HTR-8/SVneo (cell line): ENCODE results near the gene GNGT1.

Source experiments
- DNase-seq: peaks from one replicate; pipeline ENCODE4 v3.0.0; 2011; ENCODE audit warnings: low spot score, mixed read lengths; ENCODE audit not compliant: insufficient read length
- FAIRE-seq: peaks from 2 replicates; lab custom pipeline; 2011; peaks lifted over from hg19 to GRCh38; lab: Jason Lieb, UNC

The GNGT1 gene

DNA sequence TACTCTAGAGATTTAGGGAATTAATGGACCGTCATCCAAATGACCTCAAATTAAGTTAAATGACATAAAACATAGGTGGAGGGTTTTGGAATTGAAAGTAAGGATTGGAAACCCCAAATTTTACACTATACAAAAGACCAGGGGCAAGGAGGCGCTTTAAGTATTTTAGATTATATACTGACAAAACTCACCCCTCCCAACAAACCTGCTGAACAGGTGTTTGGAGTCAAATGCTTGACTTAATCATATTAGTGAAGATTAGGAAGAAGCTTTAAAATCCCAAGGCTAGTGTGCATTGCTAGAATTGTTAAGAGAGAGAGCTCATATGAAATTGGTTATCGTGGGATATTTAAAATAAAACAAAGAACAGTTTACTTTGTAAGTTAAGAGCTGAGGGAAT, at the start of gene GNGT1:
Gene GNGT1 (plus strand): TSS at position 301 of the 400 bp plus-strand sequence. CDS start 180 bp downstream, outside the sequence.
- FAIRE-seq (no peak), DNase-seq (no peak)

DNA sequence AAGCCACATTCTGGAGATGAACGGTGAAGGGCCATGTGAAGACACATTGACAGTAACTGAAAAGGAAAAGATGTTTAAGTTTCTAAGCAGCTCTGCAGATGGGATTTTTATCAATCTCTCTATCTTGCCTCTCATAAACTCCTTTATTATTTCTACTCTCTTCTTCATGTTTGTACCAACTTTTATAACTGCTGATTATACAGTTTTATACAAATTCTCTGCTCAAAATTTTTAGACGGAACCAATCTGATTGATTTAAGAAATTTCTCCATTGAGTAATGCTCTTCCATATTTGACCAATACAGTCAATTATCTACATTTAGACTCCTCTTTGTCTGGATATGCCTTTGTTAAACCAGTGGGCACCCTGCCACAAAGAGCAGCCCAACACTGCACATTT, 47.5 kb upstream of the GNGT1 start:
- DNase-seq = no peak
- no peak for FAIRE-seq

DNA sequence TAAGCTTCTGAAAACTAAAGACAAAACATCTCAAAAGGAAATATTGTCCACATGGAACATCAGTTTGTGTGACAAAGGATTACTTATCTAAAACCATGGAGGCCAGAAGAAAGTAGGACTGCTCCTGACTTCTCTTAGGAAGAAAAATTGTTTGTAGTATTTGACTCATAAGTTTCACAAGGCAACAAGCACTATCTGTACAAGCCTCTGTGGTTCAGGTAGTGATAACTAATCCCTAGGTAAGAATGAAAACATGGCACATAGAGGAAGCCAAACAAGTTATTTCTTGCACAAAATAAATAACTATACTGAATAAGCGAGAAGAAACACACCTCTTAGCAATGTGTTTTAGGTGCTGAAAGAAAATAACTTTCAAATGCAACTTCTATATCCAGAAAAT, 46.1 kb upstream of the GNGT1 start:
- DNase-seq (no peak), FAIRE-seq (no peak)

DNA sequence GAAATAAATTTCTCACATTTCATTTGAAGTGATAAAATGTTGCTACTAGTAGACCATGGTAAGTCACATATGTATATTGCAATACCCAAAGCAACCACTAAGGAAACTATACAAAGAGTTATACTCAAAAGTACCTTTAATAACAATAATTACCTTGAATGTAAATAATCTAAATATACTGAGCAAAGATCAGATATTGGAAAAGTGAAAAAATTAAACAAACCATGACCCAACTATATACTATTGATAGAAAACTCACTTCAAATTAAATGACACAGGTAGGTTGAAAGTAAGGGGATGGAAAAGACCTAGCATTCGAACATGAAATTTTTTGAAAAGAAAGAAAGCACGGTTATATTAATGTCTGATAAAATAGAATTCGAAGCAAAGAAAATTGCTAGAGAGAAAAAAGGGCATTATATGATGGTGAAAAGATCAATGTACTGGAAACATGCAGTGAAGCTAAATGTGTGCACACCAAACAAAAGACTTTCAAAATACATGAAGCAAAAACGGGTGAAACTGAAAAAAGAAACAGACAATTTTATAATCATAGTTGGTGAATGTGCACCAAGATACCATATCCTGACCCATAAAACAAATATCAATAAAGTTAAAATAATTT, 44.9 kb upstream of the GNGT1 start:
- no peak for FAIRE-seq
- DNase-seq = no peak

DNA sequence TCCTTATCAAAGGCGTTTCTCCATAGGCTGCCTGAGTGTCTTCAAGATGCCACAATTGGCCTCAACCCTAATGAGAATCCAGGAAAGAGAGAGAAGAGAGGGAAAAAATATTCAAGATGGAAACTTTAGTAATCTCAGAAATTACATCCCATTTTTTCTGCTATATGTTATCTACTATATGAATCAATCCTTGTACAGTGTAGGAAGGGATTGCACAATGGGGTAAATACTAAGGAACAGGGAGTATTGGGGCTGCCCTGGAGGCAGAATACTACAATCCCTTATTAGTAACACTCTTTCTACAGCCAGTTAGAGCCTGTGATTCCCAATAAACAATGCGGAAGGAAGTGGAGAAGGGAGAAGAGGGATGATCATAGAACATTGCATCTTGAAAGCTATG, 43.7 kb upstream of the GNGT1 start:
- DNase-seq (no peak), FAIRE-seq (no peak)

DNA sequence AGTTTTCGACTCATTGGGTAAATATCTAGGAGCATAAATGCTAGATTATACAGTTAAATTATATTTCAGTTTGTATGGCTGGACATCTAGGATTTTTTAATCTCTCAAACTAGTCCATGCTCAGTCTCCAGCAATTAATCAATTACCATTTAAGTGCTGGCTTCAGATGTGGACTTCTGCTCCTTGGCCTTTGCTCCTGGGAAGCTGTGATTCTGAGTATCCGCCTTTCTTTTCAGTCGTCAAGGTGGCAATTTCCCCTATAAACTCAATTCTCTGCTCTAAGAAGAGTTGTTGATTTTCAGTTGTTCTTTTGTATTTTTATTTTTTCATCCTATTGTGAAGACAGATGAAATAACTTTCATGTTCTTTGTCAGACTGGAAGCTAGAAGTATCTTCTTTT, 39.5 kb upstream of the GNGT1 start:
- no peak for FAIRE-seq
- DNase-seq = no peak

DNA sequence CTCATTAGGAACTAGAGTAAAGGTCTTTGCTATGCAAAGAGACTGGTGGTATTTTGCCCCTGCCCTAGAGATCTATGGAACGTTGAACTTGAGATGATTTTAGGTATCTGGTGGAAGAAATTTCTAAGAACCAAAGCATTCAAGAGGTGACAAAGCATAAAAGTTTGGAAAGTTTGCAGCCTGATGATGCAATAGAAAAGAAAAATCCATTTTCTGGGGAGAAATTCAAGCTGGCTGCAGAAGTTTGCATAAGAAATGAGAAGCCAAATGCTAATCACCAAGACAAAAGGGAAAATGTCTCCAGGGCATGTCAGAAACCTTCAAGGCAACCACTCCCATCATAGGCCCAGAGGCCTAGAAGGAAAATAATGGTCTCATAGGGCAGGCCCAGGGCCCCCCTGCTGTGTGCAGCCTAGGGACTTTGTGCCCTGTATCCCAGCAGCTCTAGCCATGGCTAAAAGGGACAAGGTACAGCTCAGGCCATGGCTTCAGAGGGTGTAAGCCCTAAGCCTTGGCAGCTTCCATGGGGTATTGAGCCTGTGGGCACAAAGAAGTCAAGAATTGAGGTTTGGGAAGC, 32.3 kb upstream of the GNGT1 start:
- FAIRE-seq (no peak), DNase-seq (no peak)

DNA sequence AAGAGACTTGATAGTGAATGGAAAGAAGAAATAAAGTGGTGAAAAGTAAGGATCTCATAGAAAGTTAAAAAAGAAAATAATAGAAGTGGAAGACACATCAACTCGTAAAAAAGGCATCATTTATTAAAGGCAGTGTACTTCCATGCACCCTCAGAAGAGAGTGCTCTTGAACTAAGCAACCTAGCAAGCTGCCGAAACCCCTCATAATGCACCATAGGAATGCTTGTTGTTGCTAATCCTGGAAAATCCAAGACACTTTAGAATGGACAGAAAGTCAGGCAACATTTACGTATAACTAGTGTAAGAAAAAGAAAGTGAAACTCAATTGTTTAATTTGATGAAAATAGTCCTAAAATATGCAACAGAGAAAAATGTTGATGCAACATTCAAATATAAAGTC, 28.6 kb upstream of the GNGT1 start:
- DNase-seq (no peak), FAIRE-seq (no peak)

DNA sequence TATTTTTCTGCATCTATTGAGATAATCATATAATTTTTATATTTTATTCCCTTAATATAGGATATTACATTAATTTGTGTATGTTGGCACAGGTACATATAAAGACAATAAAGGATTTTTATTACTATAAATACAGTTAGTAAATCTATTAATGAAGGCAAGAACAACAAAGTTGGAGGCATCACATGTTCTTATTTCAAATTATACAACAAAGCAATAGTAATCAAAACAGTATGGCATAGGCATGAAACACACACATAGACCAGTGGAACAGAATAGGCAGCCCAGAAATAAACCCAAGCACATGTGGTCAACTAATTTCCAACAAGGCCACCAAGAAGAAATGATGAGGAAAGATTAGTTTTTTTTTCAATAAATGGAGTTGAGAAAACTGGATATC, 27.0 kb upstream of the GNGT1 start:
- DNase-seq (no peak), FAIRE-seq (no peak)

DNA sequence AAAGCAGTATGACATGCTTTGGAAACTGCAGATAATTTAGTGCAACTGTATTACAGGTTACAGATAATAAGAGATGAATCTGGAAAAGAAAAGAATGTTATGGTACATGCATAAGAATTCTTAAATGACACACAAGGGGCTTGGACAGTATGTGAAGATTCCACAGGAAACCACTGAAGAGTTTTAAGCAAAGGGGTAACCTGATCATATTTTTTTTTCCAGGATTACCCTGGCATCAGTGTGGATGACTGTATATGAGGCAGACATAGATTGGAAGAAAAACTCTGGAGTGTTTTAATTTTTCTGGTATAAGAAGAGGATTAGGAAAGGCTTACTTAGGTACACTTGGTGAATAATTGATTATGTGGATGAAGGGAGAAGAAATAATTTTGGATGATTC, 23.9 kb upstream of the GNGT1 start:
- DNase-seq = no peak
- FAIRE-seq = no peak

DNA sequence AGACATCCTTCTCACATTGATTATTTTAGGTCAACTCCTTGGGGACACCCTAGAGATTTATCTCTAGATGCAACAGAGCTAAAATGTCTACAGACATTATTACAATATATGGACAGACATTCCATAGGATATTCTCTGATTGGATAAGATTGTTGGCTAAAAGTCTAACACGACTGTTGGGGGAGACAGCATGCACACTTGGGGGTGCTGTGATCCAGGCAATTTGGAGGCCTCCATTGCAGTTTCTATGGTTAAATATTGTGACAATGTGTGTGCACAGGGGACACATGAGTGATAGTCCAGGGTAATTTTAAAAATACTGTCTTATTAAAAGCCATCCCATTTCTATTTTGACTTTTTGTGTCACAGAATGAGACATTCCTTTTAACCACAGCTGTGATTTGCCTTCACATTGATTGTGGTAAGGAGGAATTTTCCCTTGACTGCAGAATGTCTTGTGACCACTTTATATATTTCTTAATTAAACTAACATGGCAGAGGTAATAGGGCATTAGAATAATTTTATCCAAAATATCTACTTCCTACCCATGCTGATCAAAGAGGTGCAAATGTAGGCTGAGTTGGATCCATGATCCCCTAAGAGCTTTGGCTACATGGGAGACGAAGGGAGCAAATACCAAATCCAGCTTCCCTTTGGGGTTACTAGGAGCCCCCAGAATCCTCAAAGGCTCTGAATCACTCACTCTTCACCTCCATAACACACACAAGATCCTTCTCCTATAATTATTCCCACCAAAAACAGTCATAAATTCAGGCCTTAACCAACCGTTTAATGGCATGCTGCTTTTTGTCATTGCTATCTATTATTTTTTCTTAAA, 23.1 kb upstream of the GNGT1 start:
- FAIRE-seq (no peak), DNase-seq (no peak)

DNA sequence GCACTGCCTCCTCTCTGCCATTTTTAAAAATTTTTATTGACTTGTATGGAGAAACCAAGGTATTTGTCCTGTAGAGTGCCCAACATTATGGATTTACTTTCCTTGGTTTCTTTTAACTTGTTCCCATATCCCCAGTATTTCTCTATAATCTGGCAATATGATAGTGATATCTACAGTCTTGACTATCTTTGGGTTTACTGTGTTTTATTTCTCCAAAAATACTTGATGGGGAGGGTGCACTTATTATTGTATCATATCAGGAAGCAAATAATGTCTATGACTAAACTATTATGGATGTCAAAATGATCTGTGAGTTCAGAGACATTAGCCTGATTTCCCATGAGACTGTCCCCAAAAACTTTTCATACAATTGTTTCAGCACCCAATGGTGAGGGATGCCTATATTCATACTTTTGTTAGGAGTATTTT, 22.4 kb upstream of the GNGT1 start:
- FAIRE-seq (no peak), DNase-seq (no peak)

DNA sequence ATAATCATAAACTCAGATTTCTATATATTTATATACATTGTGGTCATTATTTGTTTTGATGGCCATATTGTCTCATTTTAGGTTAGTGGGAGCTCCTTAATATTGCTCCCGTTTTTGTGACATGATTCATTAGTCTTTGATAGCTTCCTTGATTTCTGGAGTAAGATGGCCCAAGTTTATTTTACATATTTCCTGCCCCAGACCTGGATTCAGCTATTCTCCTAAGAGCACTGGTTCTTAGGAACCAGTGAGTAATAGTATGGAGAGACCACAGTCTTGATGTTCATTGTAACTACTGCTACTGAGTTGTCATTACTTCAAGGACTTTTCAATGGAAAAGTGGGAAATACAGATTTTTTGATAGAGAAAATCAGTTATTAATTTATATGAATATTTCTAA, 21.8 kb upstream of the GNGT1 start:
- FAIRE-seq (no peak), DNase-seq (no peak)

DNA sequence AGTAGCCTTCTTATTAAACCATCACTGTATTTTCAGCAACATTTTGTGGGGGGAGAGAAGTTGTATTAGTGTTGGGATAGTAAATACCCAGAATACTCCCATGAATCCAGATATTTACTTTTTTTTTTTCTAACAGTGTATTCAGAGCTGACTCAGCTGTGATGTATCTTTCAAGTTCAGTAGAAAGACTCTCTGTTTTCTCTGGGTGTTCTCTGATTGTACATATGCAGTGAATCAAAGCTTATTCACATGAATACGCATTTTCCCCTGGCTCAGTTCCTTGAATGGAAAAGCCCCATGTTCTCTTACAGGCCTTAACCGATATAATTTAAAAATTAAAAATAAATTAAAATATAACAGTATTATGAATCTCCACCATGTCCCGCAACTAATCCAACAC, 17.1 kb upstream of the GNGT1 start:
- FAIRE-seq (no peak), DNase-seq (no peak)

DNA sequence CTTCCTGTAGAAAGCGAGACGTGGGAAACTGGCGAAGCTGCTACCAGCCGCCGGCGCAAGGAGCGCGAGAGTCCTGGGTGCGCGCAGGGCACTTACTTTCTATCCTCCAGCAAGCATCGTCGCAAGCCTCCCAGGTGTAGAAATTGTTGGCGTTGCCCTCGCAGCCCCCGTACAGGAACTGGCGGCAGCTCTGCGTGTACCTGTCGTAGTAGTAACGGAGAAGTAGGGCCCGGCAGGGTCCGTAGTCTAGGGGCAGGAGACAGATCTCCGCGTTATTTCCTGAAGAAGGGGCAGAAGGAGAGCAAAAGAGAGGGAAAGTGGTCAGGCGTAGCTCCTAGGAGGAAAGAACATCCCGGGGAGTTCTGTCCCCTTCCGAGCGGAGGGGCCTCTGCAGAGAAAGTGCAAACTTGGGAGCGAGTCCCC, 16.3 kb upstream of the GNGT1 start:
- DNase-seq (no peak), FAIRE-seq (no peak)

DNA sequence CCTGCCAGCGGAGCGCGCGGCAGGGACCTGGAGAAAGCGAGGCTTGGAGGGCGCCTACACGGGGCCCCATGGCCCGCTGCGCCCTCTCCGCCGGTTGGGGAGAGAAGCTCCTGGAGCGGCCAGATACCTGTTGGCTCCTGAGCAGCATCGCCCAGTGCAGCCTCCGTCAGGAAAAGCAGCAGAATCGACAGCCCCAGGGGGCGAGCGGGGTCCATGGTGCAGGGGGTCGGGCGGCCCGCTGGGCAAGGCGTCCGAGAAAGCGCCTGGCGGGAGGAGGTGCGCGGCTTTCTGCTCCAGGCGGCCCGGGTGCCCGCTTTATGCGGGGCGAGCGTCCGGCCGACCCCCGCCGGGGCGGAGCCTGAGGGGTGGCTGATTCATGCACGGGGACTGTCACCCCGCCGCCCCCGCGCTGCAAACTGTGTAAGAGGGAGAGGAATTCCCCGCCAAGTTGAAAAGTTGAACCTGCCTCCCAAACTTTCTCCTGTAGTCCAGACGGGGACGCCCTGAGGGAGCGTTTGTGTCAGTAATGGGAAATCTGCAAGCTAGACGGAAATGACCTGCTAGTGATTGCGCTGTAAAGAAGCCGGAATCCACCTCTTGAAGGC, 15.8 kb upstream of the GNGT1 start, which contains the start of gene TFPI2:
Gene TFPI2 (minus strand): TSS at position 290 of the 605 bp plus-strand sequence. CDS start 75 bp downstream, at position 215.
- DNase-seq (peak; percentile 57), FAIRE-seq (peak; percentile 13)

DNA sequence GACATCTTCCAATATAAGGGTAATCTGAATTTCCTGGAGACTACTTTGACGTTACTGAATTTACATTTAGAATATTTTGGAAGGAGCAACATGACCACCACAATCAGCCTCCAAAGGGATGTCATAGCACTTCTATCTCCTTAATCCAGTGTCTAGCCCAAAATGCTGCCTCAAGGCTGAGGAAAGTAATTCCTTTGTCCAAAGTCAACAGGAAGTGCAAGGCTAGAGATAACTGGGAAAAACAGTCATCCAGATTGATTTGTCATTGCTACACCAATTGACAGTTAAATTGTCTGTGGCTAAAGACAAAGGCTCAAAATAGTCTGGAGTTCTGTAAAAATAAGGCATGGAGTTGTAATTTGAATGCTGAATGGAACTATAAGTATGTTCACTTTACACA, 11.9 kb upstream of the GNGT1 start:
- FAIRE-seq = no peak
- no peak for DNase-seq

DNA sequence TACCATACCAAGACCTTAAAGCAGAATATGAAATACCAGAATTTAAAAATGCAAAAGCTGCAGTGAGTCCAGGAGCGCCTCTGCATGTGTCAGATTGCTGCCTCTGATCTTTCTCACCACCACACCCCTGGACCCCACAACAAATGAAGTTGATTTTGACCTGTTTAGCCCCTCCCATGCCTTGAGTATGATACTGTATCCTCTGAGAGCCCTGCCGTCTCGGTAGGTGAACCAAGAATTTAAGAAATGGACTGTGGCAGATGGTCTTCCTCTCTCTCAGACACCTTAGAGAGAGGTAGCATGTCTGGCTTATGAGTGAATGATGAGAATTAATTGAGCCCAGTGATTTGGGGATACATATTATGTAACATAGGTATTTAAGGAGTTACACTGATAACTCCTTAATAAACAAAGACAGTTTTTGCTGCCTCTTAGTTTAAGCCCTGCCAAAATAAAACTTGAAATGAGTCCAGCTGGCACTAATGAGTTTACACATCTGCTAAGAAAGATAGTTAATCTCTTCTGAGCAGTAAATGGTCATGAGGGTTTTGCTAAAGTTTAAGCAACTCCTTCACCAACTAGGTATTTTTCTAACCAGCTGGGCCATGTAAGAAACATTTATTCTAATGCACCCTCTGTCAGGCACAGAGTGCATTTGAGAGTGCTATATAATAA, 11.3 kb upstream of the GNGT1 start:
- no peak for FAIRE-seq
- DNase-seq = no peak

DNA sequence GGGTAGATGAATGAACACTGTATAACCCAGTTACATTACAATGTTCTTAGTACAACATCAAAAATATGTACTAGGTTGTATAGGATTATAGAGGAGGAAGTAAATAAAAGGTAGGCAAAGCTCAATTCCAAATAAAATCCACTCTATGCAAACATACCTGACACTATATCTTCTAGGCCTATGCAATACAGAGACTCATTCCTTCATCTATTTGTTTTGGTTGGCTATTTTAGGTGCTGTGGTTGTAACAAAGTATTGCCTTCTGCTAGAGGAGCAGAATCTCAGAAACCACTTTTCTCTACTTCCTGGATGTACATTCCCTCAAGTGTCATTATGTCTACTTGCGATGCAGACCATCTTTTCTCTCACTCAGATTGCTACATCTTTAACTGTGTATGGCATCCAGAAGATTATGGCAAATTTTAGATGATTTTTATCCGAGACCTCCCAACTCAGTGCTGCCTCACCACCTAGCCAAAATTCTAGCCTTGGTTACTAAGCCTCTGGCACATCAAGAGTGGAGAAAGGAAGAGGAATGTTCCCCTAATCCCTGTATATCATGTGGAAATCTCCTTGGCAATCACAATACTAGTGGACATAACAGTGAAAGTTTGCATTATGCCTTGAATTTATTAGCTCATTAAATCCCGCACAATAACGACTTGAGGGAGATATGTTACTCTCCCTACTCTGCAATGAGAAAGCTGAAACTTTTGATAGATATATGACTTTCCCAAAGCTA, 10.3 kb upstream of the GNGT1 start:
- DNase-seq = no peak
- no peak for FAIRE-seq

DNA sequence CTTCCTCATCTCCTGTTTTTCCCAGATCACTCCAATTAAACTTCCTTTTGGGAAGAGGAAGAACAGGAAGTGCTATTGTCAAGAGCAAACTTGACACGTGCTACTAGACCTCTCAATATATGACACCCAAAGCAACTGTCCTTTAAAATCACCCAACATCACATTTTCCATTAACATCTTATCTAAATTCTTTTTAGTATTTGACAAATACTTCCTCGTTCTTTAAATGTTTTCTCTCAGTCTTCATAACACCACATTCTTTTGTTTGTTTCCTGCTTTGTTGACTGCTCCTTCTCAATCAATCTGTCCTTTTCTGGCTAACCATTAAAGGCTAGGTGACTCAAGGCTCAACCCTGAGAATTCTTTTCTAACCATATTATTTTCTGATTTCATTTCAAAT, 8.7 kb upstream of the GNGT1 start:
- no peak for FAIRE-seq
- DNase-seq = no peak
